ENCODE data around the gene DSTYK. TPM values are rescaled to one million over a fixed set of nuclear protein-coding genes. Genes with fewer than 3 reads are reported as not detected.

The DSTYK gene
- total RNA-seq, 2 donors from 2014 or later: 6.5 to 8.6 TPM

DNA sequence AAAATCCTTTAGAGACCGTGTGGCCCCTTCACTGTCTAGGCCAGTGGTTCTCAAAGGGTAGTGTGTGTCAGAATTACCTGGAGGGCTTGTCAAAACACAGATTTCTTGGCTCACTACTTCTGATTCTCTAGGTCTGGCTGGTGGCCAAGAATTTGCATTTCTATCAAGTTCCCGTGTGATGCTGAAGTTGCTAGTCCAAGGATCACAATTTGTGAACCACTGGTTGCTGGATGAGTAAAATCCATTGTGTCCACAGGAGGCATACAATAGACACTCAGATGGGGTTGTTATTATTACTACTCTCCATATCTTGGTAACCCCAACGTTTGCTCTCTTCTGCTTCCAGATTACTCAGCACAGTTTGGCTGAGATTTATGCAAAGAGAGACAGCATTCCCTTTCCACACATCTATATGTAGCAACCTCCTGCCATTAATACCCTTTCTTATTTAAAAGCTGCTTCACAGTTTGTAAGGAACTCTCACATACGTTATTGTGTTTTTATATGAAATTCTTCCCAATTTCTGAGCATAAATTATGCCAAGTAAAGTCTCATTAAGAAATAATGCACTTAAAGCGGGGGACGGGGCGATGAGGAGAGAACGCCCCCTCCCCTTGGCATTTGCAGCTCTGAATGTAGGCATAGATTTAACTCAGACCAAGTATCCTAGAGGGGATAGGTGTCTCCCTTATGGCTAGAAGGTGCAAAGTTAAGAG, 15.5 kb upstream of the DSTYK start:
- no peaks in the 10 kb centered on the region for H3K9me3 ChIP-seq
- H3K27me3 ChIP-seq: no peaks in the 10 kb centered on the region
- intact Hi-C loops (cut with DNase I): no loop called here
- peaks cover 29% of the 10 kb centered on the region for H3K4me1 ChIP-seq
- no peak for ATAC-seq
- TF ChIP-seq, protein P1, sequence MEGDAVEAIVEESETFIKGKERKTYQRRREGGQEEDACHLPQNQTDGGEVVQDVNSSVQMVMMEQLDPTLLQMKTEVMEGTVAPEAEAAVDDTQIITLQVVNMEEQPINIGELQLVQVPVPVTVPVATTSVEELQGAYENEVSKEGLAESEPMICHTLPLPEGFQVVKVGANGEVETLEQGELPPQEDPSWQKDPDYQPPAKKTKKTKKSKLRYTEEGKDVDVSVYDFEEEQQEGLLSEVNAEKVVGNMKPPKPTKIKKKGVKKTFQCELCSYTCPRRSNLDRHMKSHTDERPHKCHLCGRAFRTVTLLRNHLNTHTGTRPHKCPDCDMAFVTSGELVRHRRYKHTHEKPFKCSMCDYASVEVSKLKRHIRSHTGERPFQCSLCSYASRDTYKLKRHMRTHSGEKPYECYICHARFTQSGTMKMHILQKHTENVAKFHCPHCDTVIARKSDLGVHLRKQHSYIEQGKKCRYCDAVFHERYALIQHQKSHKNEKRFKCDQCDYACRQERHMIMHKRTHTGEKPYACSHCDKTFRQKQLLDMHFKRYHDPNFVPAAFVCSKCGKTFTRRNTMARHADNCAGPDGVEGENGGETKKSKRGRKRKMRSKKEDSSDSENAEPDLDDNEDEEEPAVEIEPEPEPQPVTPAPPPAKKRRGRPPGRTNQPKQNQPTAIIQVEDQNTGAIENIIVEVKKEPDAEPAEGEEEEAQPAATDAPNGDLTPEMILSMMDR (IDR thresholded peaks at IDR 0.05): no peak
- no peak for TF ChIP-seq POLR2A (IDR thresholded peaks at IDR 0.05)
- no peak for DNase-seq
- no peaks in the 10 kb centered on the region for H3K36me3 ChIP-seq (replicated peaks in 1 of 2; ENCODE audit: insufficient read depth in 1 of 2, low read depth in 2 of 2)
- H3K4me3 ChIP-seq: peak overlapping the region in 1 of 2 donors; percentile 50
- peak overlapping the region in 1 of 4 donors; percentile 21 for H3K27ac ChIP-seq
- 9 to 12% methylated on average over 8 of the region's 8 CpGs for WGBS, 2 donors

DNA sequence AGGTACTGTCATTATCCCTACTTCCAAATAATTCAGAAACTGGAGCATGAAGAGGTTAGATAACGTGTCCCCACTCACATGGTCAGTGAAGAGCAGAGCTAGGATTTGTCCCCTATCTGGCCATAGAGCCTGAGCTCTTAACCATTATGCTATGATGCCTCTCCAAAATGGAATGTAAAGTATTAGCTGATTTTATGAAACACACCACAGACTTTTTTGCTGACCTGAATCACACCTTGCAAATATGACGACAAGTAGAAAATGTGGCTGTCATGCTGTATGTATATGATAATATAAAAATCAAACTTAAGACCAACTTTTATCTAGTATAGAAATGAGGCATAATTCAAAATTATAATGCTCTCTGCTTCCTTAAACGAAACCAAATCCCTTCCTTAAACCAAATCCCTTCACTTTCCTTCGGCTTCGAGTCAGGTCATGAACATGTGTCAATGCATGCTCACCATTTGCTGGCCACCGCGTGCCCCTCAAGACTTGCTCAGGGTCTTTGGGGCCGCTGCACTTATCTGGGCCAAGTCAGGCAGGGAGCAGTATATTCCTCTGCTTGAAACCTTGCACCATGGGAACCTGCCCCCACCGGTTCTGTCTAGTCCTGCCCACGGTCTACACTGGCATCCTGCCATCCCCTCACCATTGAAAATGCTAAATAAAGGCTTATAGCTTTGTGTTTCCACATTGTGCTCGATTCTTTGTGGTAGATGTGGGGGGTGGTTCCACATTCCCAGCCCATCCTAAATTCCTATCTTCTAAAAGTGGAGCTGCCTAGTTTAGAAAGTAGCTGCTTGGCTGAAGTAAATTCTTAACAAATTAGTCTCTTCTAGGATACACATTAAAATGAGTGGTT, 14.6 kb upstream of the DSTYK start:
- DNase-seq (peak in 2 of 4 donors; percentile 18 to 19), ATAC-seq (no peak)
- H3K4me1 ChIP-seq: peaks cover 29% of the 10 kb centered on the region
- no peaks in the 10 kb centered on the region for H3K27me3 ChIP-seq
- TF ChIP-seq POLR2A (IDR thresholded peaks at IDR 0.05): no peak
- TF ChIP-seq, protein P1 (IDR thresholded peaks at IDR 0.05): no peak
- no peaks in the 10 kb centered on the region for H3K36me3 ChIP-seq (replicated peaks in 1 of 2; ENCODE audit: insufficient read depth in 1 of 2, low read depth in 2 of 2)
- intact Hi-C loops (cut with DNase I): no loop called here
- no peaks in the 10 kb centered on the region for H3K9me3 ChIP-seq
- no peak overlapping the region for H3K27ac ChIP-seq
- WGBS, 2 donors: 45 to 51% methylated on average over 10 to 11 of the region's 11 CpGs
- no peak overlapping the region for H3K4me3 ChIP-seq

DNA sequence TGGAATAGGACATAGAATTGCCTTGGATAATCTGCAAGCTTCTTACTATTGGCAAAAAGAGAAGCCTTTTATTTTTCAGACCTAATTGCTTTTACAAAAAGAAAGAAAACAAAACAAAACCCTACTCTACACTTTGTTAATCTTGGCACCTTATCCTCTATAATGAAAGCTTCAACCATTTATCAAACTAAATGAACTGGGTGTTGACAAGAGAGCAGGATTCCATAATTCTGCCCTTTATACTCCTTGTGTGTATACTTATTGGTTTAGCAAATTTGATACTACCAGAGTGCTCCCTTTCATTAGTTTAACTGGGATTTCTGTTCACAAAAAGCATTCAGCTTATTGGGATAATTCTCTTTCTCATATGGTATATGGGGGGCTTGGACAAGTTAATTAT, 13.2 kb upstream of the DSTYK start:
- DNase-seq (no peak), ATAC-seq (no peak)
- H3K27me3 ChIP-seq: no peaks in the 10 kb centered on the region
- intact Hi-C loops (cut with DNase I): no loop called here
- H3K27ac ChIP-seq: no peak overlapping the region
- no peak for TF ChIP-seq POLR2A (IDR thresholded peaks at IDR 0.05)
- TF ChIP-seq, protein P1 (IDR thresholded peaks at IDR 0.05): no peak
- H3K4me1 ChIP-seq: peaks cover 21% of the 10 kb centered on the region
- no peaks in the 10 kb centered on the region for H3K9me3 ChIP-seq
- H3K36me3 ChIP-seq (replicated peaks in 1 of 2; ENCODE audit: insufficient read depth in 1 of 2, low read depth in 2 of 2): no peaks in the 10 kb centered on the region
- no peak overlapping the region for H3K4me3 ChIP-seq

DNA sequence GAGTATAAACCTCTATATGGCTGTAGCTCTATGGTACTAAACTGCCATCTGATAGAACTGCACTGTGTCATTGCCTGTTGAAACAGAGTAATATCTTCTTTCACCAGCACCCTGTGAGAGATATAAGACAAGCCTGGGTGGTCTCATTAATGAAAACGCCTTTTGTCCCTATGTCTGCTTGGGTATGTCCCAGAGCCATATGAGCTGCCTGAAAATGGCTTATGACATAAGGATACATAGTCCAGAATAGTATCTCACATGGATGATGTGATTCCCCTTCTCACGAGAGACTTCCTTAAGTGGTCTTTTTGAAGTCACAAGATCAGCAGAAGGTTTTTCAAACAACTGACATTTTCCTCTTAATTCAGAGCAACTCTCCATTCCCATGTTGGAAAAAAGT, 8.9 kb upstream of the DSTYK start:
- Histone ChIP-seq H3K36me3 (replicated peaks in 1 of 2; ENCODE audit: insufficient read depth in 1 of 2, low read depth in 2 of 2) (no peaks in the 10 kb centered on the region), H3K9me3 (no peaks in the 10 kb centered on the region), H3K4me1 (no peaks in the 10 kb centered on the region), H3K27me3 (no peaks in the 10 kb centered on the region), H3K4me3 (no peak overlapping the region), H3K27ac (no peak overlapping the region)
- TF ChIP-seq, protein P1 (IDR thresholded peaks at IDR 0.05): no peak
- no peak for TF ChIP-seq POLR2A (IDR thresholded peaks at IDR 0.05)
- intact Hi-C loops (cut with DNase I): no loop called here
- DNase-seq (no peak), ATAC-seq (no peak)
- WGBS, 2 donors: 56 to 69% methylated on average over 2 of the region's 2 CpGs

All from body of pancreas (tissue), 4 donors.